ENCODE measurements around the gene PDX1.

PDX1 gene

DNA sequence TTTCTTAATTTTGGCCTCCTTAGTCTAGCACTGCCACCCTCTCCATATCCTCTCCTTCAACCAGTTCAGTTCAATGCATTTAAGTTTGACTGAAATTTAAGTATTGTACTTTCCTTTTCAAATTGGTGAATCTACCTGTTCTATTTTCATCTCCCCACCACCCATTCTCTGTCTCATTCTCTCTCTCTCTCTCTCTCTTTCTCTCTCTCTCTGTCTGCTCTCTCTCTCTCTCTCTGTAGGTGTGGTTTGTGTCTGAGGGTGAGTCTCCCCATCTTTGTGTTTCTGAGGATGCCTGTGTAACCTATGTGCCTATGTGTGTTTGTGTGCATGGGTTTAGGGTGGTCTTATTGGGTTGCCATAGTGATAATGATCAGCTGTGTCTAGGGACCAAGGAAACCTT is 10.1 kb downstream of the PDX1 start:
- Histone ChIP-seq H3K36me3 (ENCODE audit: low read depth) (no peaks in the 10 kb centered on the region), H3K27ac (ENCODE audit: poor library complexity, severe bottlenecking) (no peak overlapping the region), H3K27me3 (ENCODE audit: insufficient read depth, poor library complexity, severe bottlenecking) (peaks cover 69% of the 10 kb centered on the region), H3K9me3 (ENCODE audit: severe bottlenecking) (no peaks in the 10 kb centered on the region), H3K4me1 (ENCODE audit: insufficient read depth, poor library complexity, severe bottlenecking) (no peaks in the 10 kb centered on the region), H3K4me3 (ENCODE audit: severe bottlenecking) (no peak overlapping the region)
- TF ChIP-seq, protein P1, sequence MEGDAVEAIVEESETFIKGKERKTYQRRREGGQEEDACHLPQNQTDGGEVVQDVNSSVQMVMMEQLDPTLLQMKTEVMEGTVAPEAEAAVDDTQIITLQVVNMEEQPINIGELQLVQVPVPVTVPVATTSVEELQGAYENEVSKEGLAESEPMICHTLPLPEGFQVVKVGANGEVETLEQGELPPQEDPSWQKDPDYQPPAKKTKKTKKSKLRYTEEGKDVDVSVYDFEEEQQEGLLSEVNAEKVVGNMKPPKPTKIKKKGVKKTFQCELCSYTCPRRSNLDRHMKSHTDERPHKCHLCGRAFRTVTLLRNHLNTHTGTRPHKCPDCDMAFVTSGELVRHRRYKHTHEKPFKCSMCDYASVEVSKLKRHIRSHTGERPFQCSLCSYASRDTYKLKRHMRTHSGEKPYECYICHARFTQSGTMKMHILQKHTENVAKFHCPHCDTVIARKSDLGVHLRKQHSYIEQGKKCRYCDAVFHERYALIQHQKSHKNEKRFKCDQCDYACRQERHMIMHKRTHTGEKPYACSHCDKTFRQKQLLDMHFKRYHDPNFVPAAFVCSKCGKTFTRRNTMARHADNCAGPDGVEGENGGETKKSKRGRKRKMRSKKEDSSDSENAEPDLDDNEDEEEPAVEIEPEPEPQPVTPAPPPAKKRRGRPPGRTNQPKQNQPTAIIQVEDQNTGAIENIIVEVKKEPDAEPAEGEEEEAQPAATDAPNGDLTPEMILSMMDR (IDR thresholded peaks at IDR 0.05; ENCODE audit: poor library complexity, severe bottlenecking): no peak
- DNase-seq (ENCODE audit: low spot score) (no peak), ATAC-seq (ENCODE audit: low read depth) (no peak)

DNA sequence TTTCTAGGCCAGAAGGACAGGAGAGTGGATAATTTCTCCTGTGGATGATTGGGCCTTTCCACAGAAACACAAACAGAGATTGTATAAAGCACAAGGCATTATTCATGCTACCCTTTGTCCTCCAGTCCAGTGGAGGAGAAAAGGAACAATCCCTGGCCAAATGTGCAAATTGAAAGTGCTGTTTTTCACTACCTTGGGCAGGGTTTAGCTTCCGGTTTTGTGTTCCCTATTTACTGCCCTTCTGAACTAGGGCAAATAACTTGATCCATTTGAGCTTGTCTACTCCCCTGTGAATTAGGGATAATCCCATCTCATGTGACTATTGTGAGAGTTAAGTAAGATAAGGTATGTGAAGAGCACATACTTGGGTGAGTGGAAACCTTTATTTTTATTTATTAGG is 13.3 kb downstream of the PDX1 start:
- DNase-seq (ENCODE audit: low spot score): no peak
- ATAC-seq (ENCODE audit: low read depth): no peak
- H3K27me3 ChIP-seq (ENCODE audit: insufficient read depth, poor library complexity, severe bottlenecking): peaks cover 36% of the 10 kb centered on the region

DNA sequence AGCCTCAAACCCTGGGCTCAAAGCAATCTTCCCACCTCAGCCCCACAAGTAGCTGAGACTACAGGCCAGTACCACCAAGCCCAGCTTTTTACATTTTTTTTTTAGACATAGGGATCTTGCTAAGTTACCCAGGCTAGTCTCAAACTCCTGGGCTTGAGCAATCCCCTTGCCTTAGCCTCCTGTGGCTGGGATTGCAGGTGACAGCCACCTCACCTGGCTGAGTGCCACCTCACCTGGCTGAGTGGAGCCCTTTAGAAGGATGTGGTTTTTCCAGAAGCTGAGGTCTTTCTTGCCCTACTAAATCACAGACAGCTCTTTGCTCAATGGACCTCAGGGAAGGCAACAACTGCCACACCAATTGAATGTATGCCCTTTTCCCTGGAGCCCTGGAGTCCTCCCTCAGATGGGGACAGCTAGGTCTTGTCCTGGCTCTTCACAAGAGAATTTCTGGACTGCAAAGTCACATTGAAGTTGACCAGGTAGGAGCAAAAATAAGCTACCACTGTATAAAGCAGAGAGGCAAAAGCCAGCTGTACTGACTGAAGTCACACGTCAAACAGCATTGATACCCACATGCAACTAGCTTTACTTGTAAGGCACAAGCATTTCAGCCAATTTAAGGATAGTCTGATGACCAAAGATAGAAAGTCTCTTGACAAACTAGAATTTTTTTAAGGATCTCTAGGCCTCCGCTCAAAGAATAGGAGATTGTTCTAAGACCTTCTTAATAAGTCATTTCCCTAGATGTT is 14.0 kb downstream of the PDX1 start:
- Histone ChIP-seq H3K4me3 (ENCODE audit: severe bottlenecking) (no peak overlapping the region), H3K36me3 (ENCODE audit: low read depth) (no peaks in the 10 kb centered on the region), H3K27ac (ENCODE audit: poor library complexity, severe bottlenecking) (no peak overlapping the region), H3K27me3 (ENCODE audit: insufficient read depth, poor library complexity, severe bottlenecking) (peaks cover 30% of the 10 kb centered on the region), H3K9me3 (ENCODE audit: severe bottlenecking) (no peaks in the 10 kb centered on the region), H3K4me1 (ENCODE audit: insufficient read depth, poor library complexity, severe bottlenecking) (no peaks in the 10 kb centered on the region)
- ATAC-seq (ENCODE audit: low read depth) (no peak), DNase-seq (ENCODE audit: low spot score) (no peak)
- TF ChIP-seq, protein P1 (IDR thresholded peaks at IDR 0.05; ENCODE audit: poor library complexity, severe bottlenecking): no peak

More for the DNA sequence above, 13.3 kb downstream of the PDX1 start:
- H3K36me3 ChIP-seq (ENCODE audit: low read depth): no peaks in the 10 kb centered on the region
- H3K9me3 ChIP-seq (ENCODE audit: severe bottlenecking): no peaks in the 10 kb centered on the region
- no peaks in the 10 kb centered on the region for H3K4me1 ChIP-seq (ENCODE audit: insufficient read depth, poor library complexity, severe bottlenecking)
- TF ChIP-seq, protein P1 (IDR thresholded peaks at IDR 0.05; ENCODE audit: poor library complexity, severe bottlenecking): no peak
- H3K4me3 ChIP-seq (ENCODE audit: severe bottlenecking): no peak overlapping the region
- no peak overlapping the region for H3K27ac ChIP-seq (ENCODE audit: poor library complexity, severe bottlenecking)

DNA sequence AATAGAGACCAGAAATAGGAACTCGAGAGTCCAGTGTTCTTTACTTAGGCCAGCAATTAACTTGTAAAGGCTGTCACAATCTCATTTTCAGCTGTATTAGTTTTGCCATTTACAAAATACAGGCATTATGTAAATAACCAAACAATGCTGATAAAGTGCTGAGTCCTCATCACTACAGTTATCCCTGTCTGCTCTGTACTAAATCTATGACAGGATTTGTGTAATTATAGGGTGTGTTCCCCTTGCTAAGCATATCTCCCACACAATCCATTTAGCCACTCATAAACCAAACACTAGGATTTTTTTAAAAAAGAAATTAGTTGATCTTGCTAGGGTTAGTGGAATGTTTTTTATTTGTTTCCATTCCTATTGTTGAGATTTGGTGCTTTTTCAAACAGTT is 23.2 kb downstream of the PDX1 start:
- DNase-seq (ENCODE audit: low spot score): no peak
- Histone ChIP-seq H3K9me3 (ENCODE audit: severe bottlenecking) (no peaks in the 10 kb centered on the region), H3K27ac (ENCODE audit: poor library complexity, severe bottlenecking) (no peak overlapping the region), H3K27me3 (ENCODE audit: insufficient read depth, poor library complexity, severe bottlenecking) (no peaks in the 10 kb centered on the region), H3K4me1 (ENCODE audit: insufficient read depth, poor library complexity, severe bottlenecking) (no peaks in the 10 kb centered on the region), H3K4me3 (ENCODE audit: severe bottlenecking) (no peak overlapping the region), H3K36me3 (ENCODE audit: low read depth) (no peaks in the 10 kb centered on the region)
- ATAC-seq (ENCODE audit: low read depth): no peak
- TF ChIP-seq, protein P1 (IDR thresholded peaks at IDR 0.05; ENCODE audit: poor library complexity, severe bottlenecking): no peak

Measured in RWPE2 (cell line).